ENCODE data around the gene ROR1.
"Not testable (repeated sequence)": the region's sequence is repeated elsewhere in the genome, so short reads cannot be mapped to it uniquely, and the experiment has no call there.

The ROR1 gene

DNA sequence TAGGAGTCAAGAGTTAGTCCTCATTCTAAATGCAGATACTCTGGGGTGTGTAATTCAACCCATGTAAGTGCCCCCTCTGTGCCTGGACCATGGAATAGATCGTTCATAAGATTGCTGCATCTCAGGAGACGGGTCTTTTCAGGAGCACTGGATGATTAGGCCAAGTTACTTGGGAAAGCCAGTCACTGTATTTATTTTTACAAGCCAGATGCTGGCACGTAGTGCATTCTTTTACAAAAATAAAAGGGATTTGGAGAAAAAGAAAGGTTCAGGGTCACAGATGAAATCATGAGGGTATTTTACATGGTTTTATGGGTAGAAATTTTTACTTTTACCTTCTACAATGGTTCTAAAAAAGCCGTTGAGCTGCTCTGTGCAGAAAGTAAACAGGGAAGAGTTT, 327.0 kb downstream of the ROR1 start:
- no peak overlapping the region for H3K4me3 ChIP-seq (ENCODE audit: low read depth, low read length)
- DNase-seq (ENCODE audit: low read depth): no peak
- TF ChIP-seq, protein P1, sequence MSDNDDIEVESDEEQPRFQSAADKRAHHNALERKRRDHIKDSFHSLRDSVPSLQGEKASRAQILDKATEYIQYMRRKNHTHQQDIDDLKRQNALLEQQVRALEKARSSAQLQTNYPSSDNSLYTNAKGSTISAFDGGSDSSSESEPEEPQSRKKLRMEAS (IDR thresholded peaks at IDR 0.05; ENCODE audit: low read depth, low read length): no peak
- TF ChIP-seq POLR2A (IDR thresholded peaks at IDR 0.05; ENCODE audit: extremely low read depth, insufficient read length): no peak
- TF ChIP-seq, protein P2, sequence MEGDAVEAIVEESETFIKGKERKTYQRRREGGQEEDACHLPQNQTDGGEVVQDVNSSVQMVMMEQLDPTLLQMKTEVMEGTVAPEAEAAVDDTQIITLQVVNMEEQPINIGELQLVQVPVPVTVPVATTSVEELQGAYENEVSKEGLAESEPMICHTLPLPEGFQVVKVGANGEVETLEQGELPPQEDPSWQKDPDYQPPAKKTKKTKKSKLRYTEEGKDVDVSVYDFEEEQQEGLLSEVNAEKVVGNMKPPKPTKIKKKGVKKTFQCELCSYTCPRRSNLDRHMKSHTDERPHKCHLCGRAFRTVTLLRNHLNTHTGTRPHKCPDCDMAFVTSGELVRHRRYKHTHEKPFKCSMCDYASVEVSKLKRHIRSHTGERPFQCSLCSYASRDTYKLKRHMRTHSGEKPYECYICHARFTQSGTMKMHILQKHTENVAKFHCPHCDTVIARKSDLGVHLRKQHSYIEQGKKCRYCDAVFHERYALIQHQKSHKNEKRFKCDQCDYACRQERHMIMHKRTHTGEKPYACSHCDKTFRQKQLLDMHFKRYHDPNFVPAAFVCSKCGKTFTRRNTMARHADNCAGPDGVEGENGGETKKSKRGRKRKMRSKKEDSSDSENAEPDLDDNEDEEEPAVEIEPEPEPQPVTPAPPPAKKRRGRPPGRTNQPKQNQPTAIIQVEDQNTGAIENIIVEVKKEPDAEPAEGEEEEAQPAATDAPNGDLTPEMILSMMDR (IDR thresholded peaks at IDR 0.05; ENCODE audit: low read depth, low read length): no peak
- no peak for TF ChIP-seq MYC (IDR thresholded peaks at IDR 0.05; ENCODE audit: low read depth, low read length)

DNA sequence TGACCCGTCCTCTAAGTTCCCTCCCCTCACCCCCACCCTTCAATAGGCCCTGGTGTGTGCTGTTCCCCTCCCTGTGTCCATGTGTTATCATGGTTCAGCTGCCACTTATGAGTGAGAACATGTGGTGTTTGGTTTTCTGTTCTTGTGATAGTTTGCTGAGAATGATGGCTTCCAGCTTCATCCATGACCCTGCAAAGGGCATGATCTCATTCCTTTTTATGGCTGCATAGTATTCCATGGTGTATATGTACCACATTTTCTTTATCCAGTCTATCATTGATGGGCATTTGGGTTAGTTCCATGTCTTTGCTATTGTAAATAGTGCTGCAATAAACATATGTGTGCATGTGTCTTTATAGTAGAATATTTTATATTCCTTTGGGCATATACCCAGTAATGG, 330.8 kb downstream of the ROR1 start:
- H3K4me3 ChIP-seq (ENCODE audit: low read depth, low read length); DNase-seq (ENCODE audit: low read depth): not testable (repeated sequence)

DNA sequence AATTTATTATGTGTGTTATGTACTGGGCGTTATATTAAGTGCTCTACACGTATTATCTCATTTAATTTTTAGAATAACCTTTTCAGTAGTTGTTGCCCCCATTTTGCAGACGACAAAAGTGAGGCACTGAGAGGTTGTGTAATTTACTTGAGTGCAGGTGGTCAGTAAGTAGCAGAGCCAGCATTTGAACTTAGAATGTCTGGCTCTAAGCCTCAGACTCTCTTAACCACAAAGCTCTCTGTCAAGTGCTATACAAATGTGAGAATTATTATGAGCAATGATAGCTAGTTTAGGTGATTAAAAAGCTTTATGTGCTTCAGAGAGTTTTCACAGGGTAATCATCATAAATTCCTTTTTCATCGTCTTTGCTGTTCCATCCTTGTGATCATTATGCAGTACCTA, 333.3 kb downstream of the ROR1 start:
- H3K4me3 ChIP-seq (ENCODE audit: low read depth, low read length): no peak overlapping the region
- TF ChIP-seq, protein P1 (IDR thresholded peaks at IDR 0.05; ENCODE audit: low read depth, low read length): no peak
- TF ChIP-seq, protein P2 (IDR thresholded peaks at IDR 0.05; ENCODE audit: low read depth, low read length): no peak
- TF ChIP-seq POLR2A (IDR thresholded peaks at IDR 0.05; ENCODE audit: extremely low read depth, insufficient read length): no peak
- TF ChIP-seq MYC (IDR thresholded peaks at IDR 0.05; ENCODE audit: low read depth, low read length): no peak
- DNase-seq (ENCODE audit: low read depth): no peak

DNA sequence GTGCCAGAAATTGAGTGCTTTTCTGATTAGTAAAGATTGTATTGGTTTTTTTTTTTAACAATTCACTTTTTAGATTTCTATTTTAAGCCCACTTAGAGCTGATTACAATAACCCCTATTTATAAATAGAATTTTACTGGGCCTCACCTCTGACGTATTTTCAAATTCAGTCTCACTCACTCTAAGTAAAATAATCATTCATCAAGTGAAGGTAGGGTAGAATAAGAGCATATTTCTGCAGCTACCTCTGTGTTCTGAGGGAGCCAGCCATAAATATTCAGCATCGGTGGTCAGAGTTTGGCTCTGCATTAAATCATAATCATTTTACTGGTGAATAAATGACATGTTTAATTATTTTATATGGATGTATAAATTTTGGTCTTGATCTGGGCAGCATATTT, 333.8 kb downstream of the ROR1 start:
- no peak for DNase-seq (ENCODE audit: low read depth)
- no peak overlapping the region for H3K4me3 ChIP-seq (ENCODE audit: low read depth, low read length)

DNA sequence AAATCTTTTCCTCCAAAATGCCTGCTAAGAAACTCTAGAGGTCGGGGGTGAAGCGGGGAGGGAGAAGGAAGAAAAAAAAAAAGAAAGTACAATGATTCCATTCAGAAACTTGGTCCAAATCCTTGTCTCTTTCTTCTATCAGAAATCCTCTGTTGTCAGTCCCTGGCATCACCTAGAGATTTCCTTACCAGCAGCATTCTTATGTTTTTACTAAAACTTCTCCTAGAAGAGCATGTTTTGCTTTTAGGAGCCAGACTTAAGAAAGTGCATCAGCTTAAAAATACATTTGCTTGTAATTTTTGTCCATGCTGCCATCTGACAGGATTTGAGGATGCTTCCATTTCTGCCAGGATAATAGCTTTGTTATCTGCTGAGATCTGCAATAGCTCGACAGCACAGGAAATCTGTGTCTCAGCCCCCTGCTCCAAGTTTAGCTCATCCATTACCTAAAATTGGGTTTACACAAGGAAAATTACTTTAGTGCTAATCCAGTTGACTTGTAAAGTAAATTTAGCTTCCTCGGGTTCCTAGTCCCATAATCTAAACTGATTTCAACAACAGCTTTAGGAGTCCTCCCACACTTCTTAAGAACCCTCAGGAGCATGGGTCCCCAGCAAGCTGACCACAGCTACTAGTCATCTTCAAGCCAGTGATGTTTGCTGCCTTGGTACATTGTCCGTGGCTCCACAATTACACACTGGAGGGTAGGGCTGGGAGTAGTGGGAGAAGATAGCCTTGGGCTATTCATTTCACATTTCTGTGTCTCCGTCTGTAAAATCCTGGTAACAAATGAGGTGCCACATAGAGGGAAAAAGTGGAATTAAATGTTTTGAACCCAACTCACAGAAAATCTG, 337.3 kb downstream of the ROR1 start:
- no peak overlapping the region for H3K4me3 ChIP-seq (ENCODE audit: low read depth, low read length)
- TF ChIP-seq, protein P2 (IDR thresholded peaks at IDR 0.05; ENCODE audit: low read depth, low read length): no peak
- TF ChIP-seq, protein P1 (IDR thresholded peaks at IDR 0.05; ENCODE audit: low read depth, low read length): no peak
- no peak for TF ChIP-seq MYC (IDR thresholded peaks at IDR 0.05; ENCODE audit: low read depth, low read length)
- TF ChIP-seq POLR2A (IDR thresholded peaks at IDR 0.05; ENCODE audit: extremely low read depth, insufficient read length): no peak
- no peak for DNase-seq (ENCODE audit: low read depth)

More for the DNA sequence above, 333.8 kb downstream of the ROR1 start:
- TF ChIP-seq, protein P2 (IDR thresholded peaks at IDR 0.05; ENCODE audit: low read depth, low read length): no peak
- TF ChIP-seq, protein P1 (IDR thresholded peaks at IDR 0.05; ENCODE audit: low read depth, low read length): no peak
- TF ChIP-seq POLR2A (IDR thresholded peaks at IDR 0.05; ENCODE audit: extremely low read depth, insufficient read length) (no peak), MYC (IDR thresholded peaks at IDR 0.05; ENCODE audit: low read depth, low read length) (no peak)

DNA sequence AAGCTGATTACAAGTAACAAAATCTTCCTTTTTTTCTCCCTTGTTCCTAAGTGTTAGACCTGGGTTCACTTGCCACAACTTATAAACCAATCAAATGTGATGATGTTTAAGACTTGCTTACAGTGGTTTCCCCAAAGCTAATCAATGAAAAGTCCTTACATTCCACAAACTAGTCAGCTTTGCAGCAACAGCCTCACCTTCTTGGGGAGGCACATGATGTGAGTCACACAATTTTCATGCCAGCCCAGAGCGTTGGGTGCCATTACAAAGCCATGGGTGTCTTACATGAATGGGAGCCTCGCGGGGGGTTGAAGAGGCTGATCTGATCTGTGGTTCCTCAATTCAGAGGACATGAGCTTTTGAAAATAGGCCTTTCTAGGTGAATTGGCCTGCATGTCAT, 338.0 kb downstream of the ROR1 start:
- DNase-seq (ENCODE audit: low read depth): no peak
- TF ChIP-seq, protein P2 (IDR thresholded peaks at IDR 0.05; ENCODE audit: low read depth, low read length): no peak
- no peak for TF ChIP-seq MYC (IDR thresholded peaks at IDR 0.05; ENCODE audit: low read depth, low read length)
- TF ChIP-seq POLR2A (IDR thresholded peaks at IDR 0.05; ENCODE audit: extremely low read depth, insufficient read length): no peak
- TF ChIP-seq, protein P1 (IDR thresholded peaks at IDR 0.05; ENCODE audit: low read depth, low read length): no peak
- H3K4me3 ChIP-seq (ENCODE audit: low read depth, low read length): no peak overlapping the region
